Breast epithelium (tissue), 3 donors: ENCODE data around the gene IL21R.

ENCODE experiments used
- CTCF ChIP-seq, 3 donors: fragments of 450-650 bp; IDR thresholded peaks; one replicate each; pipeline ENCODE4 v1.5.1; 2016 to 2017; ENCODE audit warnings: antibody characterized with exemption in 3 of 3, mild to moderate bottlenecking in 3 of 3, moderate library complexity in 3 of 3
- POLR2A ChIP-seq: fragments of 450-650 bp; IDR thresholded peaks from one replicate; pipeline ENCODE4 v1.6.1; 2016; ENCODE audit warnings: antibody characterized with exemption, mild to moderate bottlenecking, moderate library complexity
- POLR2AphosphoS5 ChIP-seq, 3 donors: sonication (generic); formaldehyde crosslinking; IDR thresholded peaks; one replicate each; pipeline ENCODE4 v1.6.1; 2017; ENCODE audit warnings: antibody characterized with exemption in 3 of 3

- TF ChIP-seq POLR2A (no peak), POLR2AphosphoS5 (IDR thresholded peaks at IDR 0.05) (no peak), CTCF (IDR thresholded peaks at IDR 0.05) (no peak)
These were observed 97.1 kb downstream of the IL21R start for GRCh38 chr16:27498916-27499658.
